H54 (cell line): ENCODE results near the gene TNFSF18.
"Not testable (repeated sequence)": the region's sequence is repeated elsewhere in the genome, so short reads cannot be mapped to it uniquely, and the experiment has no call there.

Source experiments
- DNase-seq: peaks from one replicate; pipeline ENCODE4 v3.0.0; 2011; ENCODE audit warnings: low spot score, mixed read lengths; ENCODE audit not compliant: insufficient read length
- FAIRE-seq: peaks from 3 replicates; lab custom pipeline; 2011; peaks lifted over from hg19 to GRCh38; lab: Jason Lieb, UNC
- POLR2A ChIP-seq: IDR thresholded peaks from 2 replicates; pipeline ENCODE4 v1.6.1; 2011; ENCODE audit warnings: low read depth, mild to moderate bottlenecking, low read length

Gene TNFSF18

GRCh38 chr1:173050865-173051264 lies at the start of gene TNFSF18:
TSS of gene TNFSF18 (minus strand) at chr1:173050941. CDS start at chr1:173050896, 45 bp downstream.
- DNase-seq (no peak), FAIRE-seq (peak; percentile 80)
- TF ChIP-seq POLR2A: no peak

- FAIRE-seq: no peak
- DNase-seq: no peak
- no peak for TF ChIP-seq POLR2A
These were observed 48.4 kb upstream of the TNFSF18 start for GRCh38 chr1:173099166-173099565.

- TF ChIP-seq POLR2A: no peak
- no peak for DNase-seq
- FAIRE-seq: no peak
These were observed 47.4 kb upstream of the TNFSF18 start for GRCh38 chr1:173098117-173098516.

- FAIRE-seq: no peak
- TF ChIP-seq POLR2A: no peak
- no peak for DNase-seq
These were observed 46.3 kb upstream of the TNFSF18 start for GRCh38 chr1:173097001-173097400.

GRCh38 chr1:173095632-173096031 lies 44.9 kb upstream of the TNFSF18 start:
- DNase-seq (peak; percentile 9), FAIRE-seq (peak; percentile 95)
- no peak for TF ChIP-seq POLR2A

GRCh38 chr1:173094541-173094940 lies 43.8 kb upstream of the TNFSF18 start:
- TF ChIP-seq POLR2A: no peak
- FAIRE-seq: no peak
- DNase-seq: no peak

- no peak for DNase-seq
- TF ChIP-seq POLR2A: no peak
- FAIRE-seq: no peak
These were observed 43.1 kb upstream of the TNFSF18 start for GRCh38 chr1:173093691-173094445.

- no peak for TF ChIP-seq POLR2A
- no peak for FAIRE-seq
- DNase-seq: no peak
These were observed 33.6 kb upstream of the TNFSF18 start for GRCh38 chr1:173084292-173084691.

- FAIRE-seq: no peak
- no peak for DNase-seq
- no peak for TF ChIP-seq POLR2A
These were observed 32.2 kb upstream of the TNFSF18 start for GRCh38 chr1:173082913-173083312.

- FAIRE-seq: not testable (repeated sequence)
These were observed 23.5 kb upstream of the TNFSF18 start for GRCh38 chr1:173074217-173074616.

GRCh38 chr1:173064011-173064410 lies 13.3 kb upstream of the TNFSF18 start:
- no peak for FAIRE-seq
- TF ChIP-seq POLR2A: no peak
- DNase-seq: no peak

More at GRCh38 chr1:173074217-173074616, 23.5 kb upstream of the TNFSF18 start:
- not testable (repeated sequence) for DNase-seq

GRCh38 chr1:173063171-173063570 lies 12.4 kb upstream of the TNFSF18 start:
- no peak for TF ChIP-seq POLR2A

GRCh38 chr1:173062150-173062938 lies 11.6 kb upstream of the TNFSF18 start:
- FAIRE-seq (peak; percentile 94), DNase-seq (peak; percentile 22)
- TF ChIP-seq POLR2A: no peak

More at GRCh38 chr1:173063171-173063570, 12.4 kb upstream of the TNFSF18 start:
- no peak for DNase-seq
- peak; percentile 6 for FAIRE-seq

- DNase-seq: no peak
- TF ChIP-seq POLR2A: no peak
These were observed 7.8 kb upstream of the TNFSF18 start for GRCh38 chr1:173058556-173058955.

More at GRCh38 chr1:173058556-173058955, 7.8 kb upstream of the TNFSF18 start:
- FAIRE-seq: no peak
